HCT116 (cell line): ENCODE data around the gene TAOK3.

Experiments used
- POLR2A ChIP-seq: IDR thresholded peaks from 2 replicates; pipeline ENCODE4 v1.7.0; 2011; ENCODE audit warnings: borderline replicate concordance; ENCODE audit not compliant: insufficient read depth, insufficient read length; ENCODE audit errors: extremely low read depth
- TF ChIP-seq, protein P1 (sequence below), 3 experiments: fragments of 200-600 bp in 1 of 3; sonication (generic) in 1 of 3; IDR thresholded peaks in 2 of 3; conservative IDR thresholded peaks in 1 of 3; 2 replicates each; pipeline ENCODE4 v1.5.1; 2012 to 2017; ENCODE audit warnings: low read depth in 2 of 3, low read length in 2 of 3, antibody characterized with exemption in 1 of 3, borderline replicate concordance in 1 of 3, control low read depth in 1 of 3, mild to moderate bottlenecking in 1 of 3, mixed read lengths in 1 of 3, mixed run types in 1 of 3, moderate library complexity in 1 of 3; ENCODE audit not compliant: insufficient read depth in 1 of 3

DNA sequence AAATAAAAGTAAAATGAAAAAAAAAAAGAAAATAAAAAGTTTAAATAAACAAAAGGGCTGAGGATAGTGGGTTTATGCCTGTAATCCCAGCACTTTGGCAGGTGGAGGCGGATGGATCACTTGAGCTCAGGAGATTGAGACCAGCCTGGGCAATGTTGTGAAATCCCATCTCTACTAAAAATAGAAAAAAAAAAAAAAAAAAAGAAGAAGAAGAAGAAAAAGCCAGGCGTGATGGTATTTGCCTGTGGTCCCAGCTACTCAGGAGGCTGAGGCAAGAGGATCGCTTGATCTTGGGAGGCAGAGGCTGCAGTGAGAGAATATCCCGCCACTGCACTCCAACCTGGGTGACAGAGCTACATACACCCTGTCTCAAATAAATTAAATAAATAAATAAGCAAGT, 3.9 kb downstream of the TAOK3 start:
- no peak for TF ChIP-seq POLR2A
- TF ChIP-seq, protein P1, sequence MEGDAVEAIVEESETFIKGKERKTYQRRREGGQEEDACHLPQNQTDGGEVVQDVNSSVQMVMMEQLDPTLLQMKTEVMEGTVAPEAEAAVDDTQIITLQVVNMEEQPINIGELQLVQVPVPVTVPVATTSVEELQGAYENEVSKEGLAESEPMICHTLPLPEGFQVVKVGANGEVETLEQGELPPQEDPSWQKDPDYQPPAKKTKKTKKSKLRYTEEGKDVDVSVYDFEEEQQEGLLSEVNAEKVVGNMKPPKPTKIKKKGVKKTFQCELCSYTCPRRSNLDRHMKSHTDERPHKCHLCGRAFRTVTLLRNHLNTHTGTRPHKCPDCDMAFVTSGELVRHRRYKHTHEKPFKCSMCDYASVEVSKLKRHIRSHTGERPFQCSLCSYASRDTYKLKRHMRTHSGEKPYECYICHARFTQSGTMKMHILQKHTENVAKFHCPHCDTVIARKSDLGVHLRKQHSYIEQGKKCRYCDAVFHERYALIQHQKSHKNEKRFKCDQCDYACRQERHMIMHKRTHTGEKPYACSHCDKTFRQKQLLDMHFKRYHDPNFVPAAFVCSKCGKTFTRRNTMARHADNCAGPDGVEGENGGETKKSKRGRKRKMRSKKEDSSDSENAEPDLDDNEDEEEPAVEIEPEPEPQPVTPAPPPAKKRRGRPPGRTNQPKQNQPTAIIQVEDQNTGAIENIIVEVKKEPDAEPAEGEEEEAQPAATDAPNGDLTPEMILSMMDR (IDR thresholded peaks at IDR 0.05 in 2 of 3, conservative IDR thresholded peaks at IDR 0.05 in 1 of 3; ENCODE audit: borderline replicate concordance in 1 of 3, insufficient read depth in 1 of 3, low read depth in 2 of 3, low read length in 2 of 3) = no peak
